Right lobe of liver (tissue), 4 donors: Measurements from ENCODE around the gene TJP1.

ENCODE experiments used
- POLR2A ChIP-seq: fragments of 450-650 bp; IDR thresholded peaks from one replicate; pipeline ENCODE4 v1.6.1; 2017; ENCODE audit warnings: antibody characterized with exemption, mild to moderate bottlenecking
- TF ChIP-seq, protein P1 (sequence below), 4 donors: fragments of 200-600 bp in 3 of 4; fragments of 450-650 bp in 1 of 4; IDR thresholded peaks; one replicate each; pipeline versions ENCODE4 v1.5.1 to v1.8.0; 2016 to 2022; ENCODE audit warnings: antibody characterized with exemption in 4 of 4, mild to moderate bottlenecking in 2 of 4
- donor health status: DM: no; HTN: no; CAD: no.
- donor health status: DM: no; HTN: no; CAD: no.
- donor health status: DM: no; HTN: yes; CAD: no.

DNA sequence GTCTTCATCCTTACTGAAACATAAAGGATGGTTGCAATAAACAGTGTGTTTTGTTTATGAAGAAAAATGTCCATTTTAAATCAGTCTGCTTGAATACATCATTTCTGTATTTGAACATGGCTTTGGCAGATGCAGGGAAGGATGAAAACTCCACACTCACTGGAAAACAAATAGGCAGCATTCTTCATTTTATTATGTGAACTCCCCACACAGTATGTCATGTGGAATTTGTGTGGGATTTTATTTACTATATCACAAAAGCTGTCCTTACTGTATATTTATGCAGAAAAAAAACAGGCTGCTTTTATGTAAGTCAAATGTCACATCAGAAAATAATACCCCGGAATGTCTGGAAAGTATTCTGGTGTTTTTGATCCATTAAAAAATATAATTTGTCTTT lies 44.1 kb upstream of the TJP1 start:
- TF ChIP-seq, protein P1, sequence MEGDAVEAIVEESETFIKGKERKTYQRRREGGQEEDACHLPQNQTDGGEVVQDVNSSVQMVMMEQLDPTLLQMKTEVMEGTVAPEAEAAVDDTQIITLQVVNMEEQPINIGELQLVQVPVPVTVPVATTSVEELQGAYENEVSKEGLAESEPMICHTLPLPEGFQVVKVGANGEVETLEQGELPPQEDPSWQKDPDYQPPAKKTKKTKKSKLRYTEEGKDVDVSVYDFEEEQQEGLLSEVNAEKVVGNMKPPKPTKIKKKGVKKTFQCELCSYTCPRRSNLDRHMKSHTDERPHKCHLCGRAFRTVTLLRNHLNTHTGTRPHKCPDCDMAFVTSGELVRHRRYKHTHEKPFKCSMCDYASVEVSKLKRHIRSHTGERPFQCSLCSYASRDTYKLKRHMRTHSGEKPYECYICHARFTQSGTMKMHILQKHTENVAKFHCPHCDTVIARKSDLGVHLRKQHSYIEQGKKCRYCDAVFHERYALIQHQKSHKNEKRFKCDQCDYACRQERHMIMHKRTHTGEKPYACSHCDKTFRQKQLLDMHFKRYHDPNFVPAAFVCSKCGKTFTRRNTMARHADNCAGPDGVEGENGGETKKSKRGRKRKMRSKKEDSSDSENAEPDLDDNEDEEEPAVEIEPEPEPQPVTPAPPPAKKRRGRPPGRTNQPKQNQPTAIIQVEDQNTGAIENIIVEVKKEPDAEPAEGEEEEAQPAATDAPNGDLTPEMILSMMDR (IDR thresholded peaks at IDR 0.05), result no peak
- no peak for TF ChIP-seq POLR2A
